ENCODE results near the gene SYVN1.
A peak's percentile ranks its signal among the peaks of the same experiment; 100 is the strongest.
"Not testable (repeated sequence)": the region's sequence is repeated elsewhere in the genome, so short reads cannot be mapped to it uniquely, and the experiment has no call there.

The SYVN1 gene

DNA sequence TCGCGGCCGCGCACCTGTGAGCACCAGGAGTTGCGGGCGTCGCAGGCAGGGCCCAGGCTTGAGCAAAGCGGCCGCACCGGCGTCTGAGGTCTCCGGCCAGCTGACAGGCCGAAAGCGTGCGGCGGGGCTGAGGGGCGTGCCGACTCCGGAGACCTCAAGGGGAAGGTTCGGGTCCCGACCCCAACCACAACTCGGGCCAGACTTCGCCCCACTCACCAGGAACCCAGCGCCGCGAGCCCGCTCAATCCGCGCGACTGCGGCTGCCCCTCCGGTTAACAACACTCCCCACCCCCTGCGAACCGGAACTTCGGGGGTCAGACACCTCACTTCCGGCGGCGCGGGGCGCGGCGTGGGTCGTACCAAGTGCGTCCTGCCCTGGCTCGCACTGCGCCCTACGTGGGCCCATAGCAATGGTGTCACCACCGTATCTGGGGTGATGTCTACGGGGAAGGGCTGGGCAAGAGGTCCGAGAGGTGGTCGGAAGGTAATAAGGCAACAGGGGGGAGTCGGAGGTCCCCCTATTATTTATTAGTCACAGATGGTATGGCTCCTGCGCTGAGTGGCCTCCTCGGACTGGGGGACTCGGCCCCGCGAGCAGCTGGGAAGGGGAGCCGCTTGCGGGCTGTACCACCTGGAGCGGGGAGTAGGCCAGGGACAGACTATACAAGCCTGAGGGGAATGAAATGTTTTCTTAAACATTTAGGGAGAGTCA, at the start of gene SYVN1:
TSS of gene SYVN1 (minus strand) at position 280 of the 712 bp plus-strand sequence. CDS start 918 bp downstream, outside the sequence.
- peak; percentile 91 for DNase-seq (ENCODE audit: low read depth, low spot score)
- peak within 1 kb of the TSS; percentile 82 for H3K4me3 ChIP-seq (ENCODE audit: low read depth, low read length)
- TF ChIP-seq CTCF (IDR thresholded peaks at IDR 0.05; ENCODE audit: low read depth, low read length): no peak
- in situ Hi-C loops (cut with HindIII; ENCODE audit: low sequenced_read_pairs): no loop called here

DNA sequence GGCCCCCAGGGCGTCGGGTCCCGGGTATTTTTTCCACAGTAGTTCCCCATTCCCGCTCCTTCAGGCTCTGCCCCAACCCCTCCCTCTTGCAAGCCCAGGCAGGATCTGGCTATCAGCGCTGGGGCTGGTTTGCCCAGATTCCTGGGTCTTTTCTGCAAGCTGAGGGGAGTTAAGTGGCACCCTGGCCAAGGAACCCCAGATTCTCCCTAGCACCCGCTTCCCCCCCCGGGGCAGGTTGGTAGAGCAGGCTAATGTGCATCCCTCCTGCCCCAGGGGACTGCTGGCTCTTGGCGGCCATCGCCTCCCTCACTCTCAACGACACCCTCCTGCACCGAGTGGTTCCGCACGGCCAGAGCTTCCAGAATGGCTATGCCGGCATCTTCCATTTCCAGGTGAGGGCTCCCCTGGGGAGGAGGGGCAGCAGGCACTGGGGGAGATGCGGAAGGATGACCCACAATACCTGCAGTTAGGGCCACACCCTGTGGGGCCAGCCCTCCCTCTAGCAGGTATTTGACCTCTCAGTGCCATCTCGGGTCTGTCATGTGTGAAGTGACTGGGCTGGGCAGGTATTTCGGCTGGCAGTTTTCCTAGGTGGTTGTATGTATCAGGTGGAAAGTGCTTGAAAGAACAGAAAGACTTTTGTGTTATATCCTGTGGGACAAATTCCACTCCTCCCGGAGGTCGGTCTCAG, 49.0 kb upstream of the SYVN1 start:
- in situ Hi-C loops (cut with HindIII; ENCODE audit: low sequenced_read_pairs): no loop called here
- TF ChIP-seq CTCF (IDR thresholded peaks at IDR 0.05; ENCODE audit: low read depth, low read length): no peak
- DNase-seq (ENCODE audit: low read depth, low spot score): no peak
- no peak overlapping the region for H3K4me3 ChIP-seq (ENCODE audit: low read depth, low read length)

DNA sequence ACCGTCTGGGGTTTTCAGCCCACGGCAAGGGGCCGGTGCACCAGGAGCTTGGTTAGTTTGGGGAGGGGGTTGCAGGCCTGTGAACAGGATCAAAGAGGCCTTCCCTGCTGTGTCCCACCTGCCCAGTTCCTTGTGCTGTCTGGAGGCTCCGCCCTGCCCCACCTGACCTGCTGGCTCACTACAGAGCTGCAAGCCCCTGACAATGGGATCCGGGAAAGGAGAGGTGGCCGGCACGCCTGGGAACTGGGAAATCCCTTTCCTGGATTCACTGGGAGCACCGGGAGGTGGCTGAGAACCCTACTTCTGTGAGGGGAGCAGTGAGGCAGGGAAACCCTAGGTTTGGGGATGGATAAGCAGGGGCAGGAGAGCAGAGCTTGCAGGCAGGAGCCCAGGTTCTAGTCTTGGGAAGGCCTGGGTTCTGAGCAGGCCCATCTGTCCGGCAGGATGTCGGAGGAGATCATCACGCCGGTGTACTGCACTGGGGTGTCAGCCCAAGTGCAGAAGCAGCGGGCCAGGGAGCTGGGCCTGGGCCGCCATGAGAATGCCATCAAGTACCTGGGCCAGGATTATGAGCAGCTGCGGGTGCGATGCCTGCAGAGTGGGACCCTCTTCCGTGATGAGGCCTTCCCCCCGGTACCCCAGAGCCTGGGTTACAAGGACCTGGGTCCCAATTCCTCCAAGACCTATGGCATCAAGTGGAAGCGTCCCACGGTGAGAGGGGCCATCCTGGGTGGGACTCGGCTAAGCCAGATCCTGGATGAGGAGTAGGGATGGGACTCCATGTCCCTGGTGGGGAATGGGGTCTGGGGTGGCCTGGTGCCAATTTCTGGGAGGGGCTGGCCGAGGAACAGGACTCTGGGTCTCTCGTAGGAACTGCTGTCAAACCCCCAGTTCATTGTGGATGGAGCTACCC, 48.2 kb upstream of the SYVN1 start:
- peak overlapping the region; percentile 78 for H3K4me3 ChIP-seq (ENCODE audit: low read depth, low read length)
- no peak for DNase-seq (ENCODE audit: low read depth, low spot score)
- TF ChIP-seq CTCF (IDR thresholded peaks at IDR 0.05; ENCODE audit: low read depth, low read length): no peak
- in situ Hi-C loops (cut with HindIII; ENCODE audit: low sequenced_read_pairs): no loop called here

DNA sequence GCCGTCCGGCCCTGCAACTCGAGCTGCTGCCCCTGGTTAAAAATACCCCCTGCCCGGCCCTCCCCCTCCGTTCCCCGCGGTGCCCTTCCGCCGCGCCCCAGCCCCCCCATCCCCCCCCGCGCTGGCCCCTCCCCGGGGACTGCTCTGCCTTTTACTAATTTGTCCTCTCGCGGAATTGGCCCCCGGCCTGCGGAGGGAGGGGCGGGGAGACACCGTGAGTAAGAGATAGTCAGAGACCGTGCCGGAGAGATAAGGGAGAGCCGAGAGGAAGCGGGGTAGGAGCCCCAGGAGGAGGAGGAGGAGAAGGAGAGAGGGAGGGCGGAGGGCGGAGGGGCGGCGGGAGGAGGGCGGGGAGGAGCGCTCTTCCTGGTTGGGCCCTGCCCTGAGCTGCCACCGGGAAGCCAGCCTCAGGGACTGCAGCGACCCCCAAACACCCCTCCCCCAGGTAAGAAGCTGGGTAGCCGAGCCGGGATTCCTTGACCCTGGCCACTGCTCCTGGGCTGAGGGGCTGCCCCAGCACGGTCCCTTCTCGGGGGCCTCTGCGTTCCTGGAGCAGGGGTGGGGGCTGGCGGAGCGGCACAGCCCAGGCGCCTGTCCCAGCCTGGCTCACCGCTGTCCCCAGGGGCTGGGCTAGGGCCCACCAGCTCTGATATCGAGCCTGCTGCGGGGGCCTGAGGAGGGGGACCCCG, 47.4 kb upstream of the SYVN1 start, which contains the start of gene CAPN1:
TSS of gene CAPN1 (plus strand) at position 360 of the 689 bp plus-strand sequence. CDS start 774 bp downstream, outside the sequence.
- peak within 1 kb of the TSS; percentile 78 for H3K4me3 ChIP-seq (ENCODE audit: low read depth, low read length)
- no peak for TF ChIP-seq CTCF (IDR thresholded peaks at IDR 0.05; ENCODE audit: low read depth, low read length)
- peak; percentile 85 for DNase-seq (ENCODE audit: low read depth, low spot score)
- in situ Hi-C loops (cut with HindIII; ENCODE audit: low sequenced_read_pairs): no loop called here

GRCh38 chr11:65180877-65181568, 46.7 kb upstream of the SYVN1 start:
- DNase-seq (ENCODE audit: low read depth, low spot score): peak; percentile 63
- peak overlapping the region; percentile 78 for H3K4me3 ChIP-seq (ENCODE audit: low read depth, low read length)
- peak; percentile 52 for TF ChIP-seq CTCF (IDR thresholded peaks at IDR 0.05; ENCODE audit: low read depth, low read length)
- in situ Hi-C loops (cut with HindIII; ENCODE audit: low sequenced_read_pairs): no loop called here

DNA sequence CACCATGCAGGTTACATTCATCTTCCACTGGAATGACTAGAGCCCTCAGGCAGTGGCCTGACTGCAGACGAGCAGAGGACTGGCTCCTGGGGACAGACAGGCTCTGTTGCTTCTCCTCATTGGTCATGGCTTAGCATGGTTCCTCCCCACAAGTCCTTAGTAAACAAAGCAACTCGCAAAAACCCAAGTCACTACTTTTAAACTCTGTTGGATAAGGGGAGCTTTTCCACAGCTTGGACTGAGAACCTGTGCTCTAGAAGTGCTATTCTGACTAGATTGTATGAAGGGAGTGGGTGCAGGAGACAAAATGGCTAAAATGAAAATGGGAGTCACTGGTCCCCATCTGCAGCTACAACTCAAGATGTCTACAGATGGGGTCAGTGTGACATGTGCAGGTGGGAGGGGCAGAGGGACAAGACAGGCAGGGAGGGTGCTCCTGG, 40.3 kb upstream of the SYVN1 start:
- in situ Hi-C loops (cut with HindIII; ENCODE audit: low sequenced_read_pairs); H3K4me3 ChIP-seq (ENCODE audit: low read depth, low read length); DNase-seq (ENCODE audit: low read depth, low spot score): not testable (repeated sequence)

Measured in astrocyte of the spinal cord (primary cell).